Right ventricle myocardium superior (tissue), 1 donor: ENCODE results near the gene RDH8. TPM values are rescaled to one million over a fixed set of nuclear protein-coding genes. Genes with fewer than 3 reads are reported as not detected.

Source experiments
- ATAC-seq: fragments of 200-7000 bp; cut with Tn5 transposase; one replicate; pipeline ENCODE4 v1.9.1; 2020; ENCODE audit warnings: mild to moderate bottlenecking; ENCODE audit not compliant: poor library complexity
- DNase-seq: peaks from one replicate; pipeline ENCODE4 v3.0.0-alpha.2; 2020
- intact Hi-C: fragments of 100-400 bp; cut with DNase I; formaldehyde crosslinking; loops from one replicate; pipeline ENCODE4 v1.11.2; 2022
- long read RNA-seq: library from polyadenylated mRNA; unstranded; transcript quantifications from one replicate; pipeline ENCODE4 v2.0.0, GENCODE V29; 2021
- total RNA-seq: library from RNA; stranded (reverse); fragmentation: NEBNext Ultra II Directional; extraction: Animal tissue kit (Norgen Biotek cat#: 25700); gene quantifications from one replicate; pipeline ENCODE4 v1.2.1, GENCODE V29; 2021
- donor health status: DM: no; HTN: yes; CAD: no; lungs with severe emphysema.

RDH8 gene
- not detected for total RNA-seq
- long read RNA-seq = 0 reads

DNA sequence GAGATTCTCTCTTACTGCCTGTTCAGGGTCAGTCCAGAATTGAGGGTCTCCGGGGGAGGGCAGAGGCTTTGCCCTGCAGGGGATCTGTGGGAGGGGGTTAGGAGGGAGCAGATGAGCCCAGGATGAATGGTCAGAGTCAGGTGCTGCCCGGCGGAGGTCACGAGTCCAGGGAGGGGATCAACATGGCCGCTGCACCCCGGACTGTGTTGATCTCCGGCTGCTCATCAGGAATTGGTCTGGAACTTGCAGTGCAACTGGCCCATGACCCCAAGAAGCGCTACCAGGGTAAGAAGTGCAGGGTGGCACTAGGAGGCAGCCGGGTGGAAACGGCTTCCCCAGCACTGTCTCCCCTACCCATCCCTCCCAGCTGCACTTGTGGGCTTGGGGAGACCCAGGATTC lies at the start of gene RDH8:
TSS of gene RDH8 (plus strand) at position 168 of the 400 bp plus-strand sequence. CDS start at position 183, 15 bp downstream.
- DNase-seq (peak; percentile 6), ATAC-seq (no peak)
- intact Hi-C loops = no loop called here

DNA sequence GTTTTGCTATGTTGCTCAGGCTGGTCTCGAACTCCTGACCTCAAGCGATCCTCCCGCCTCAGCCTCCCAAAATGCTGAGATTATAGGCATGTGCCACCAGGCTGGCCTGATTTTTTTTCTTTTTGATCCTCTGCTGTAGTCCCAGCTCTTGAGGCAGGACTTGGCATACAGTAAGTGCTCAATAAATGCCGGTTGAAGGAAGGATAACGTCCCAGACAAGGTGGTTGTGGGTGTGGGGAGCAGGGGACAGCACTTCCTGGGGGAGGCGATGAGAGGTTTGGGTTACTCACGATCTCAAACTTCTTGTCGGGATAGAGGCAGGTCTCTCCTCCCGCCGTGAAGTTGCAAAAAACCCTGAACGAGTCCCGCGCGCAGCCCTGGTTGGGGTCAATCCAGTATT lies 47.3 kb upstream of the RDH8 start:
- ATAC-seq = no peak
- intact Hi-C loops = no loop called here
- DNase-seq = no peak

- DNase-seq = no peak
- ATAC-seq = no peak
- intact Hi-C loops = no loop called here
Measured at GRCh38 chr19:9966448-9966847, 46.8 kb upstream of the RDH8 start.

GRCh38 chr19:9967326-9967725 lies 46.0 kb upstream of the RDH8 start:
- ATAC-seq (no peak), DNase-seq (no peak)
- intact Hi-C loops = no loop called here

- no peak for DNase-seq
- intact Hi-C loops = no loop called here
- no peak for ATAC-seq
Measured at GRCh38 chr19:9968820-9969687, 44.2 kb upstream of the RDH8 start.

GRCh38 chr19:9969688-9969975 lies 43.7 kb upstream of the RDH8 start:
- ATAC-seq = no peak
- no peak for DNase-seq
- intact Hi-C loops = no loop called here

GRCh38 chr19:9970481-9970880 lies 42.8 kb upstream of the RDH8 start:
- intact Hi-C loops = no loop called here
- ATAC-seq = no peak
- no peak for DNase-seq

DNA sequence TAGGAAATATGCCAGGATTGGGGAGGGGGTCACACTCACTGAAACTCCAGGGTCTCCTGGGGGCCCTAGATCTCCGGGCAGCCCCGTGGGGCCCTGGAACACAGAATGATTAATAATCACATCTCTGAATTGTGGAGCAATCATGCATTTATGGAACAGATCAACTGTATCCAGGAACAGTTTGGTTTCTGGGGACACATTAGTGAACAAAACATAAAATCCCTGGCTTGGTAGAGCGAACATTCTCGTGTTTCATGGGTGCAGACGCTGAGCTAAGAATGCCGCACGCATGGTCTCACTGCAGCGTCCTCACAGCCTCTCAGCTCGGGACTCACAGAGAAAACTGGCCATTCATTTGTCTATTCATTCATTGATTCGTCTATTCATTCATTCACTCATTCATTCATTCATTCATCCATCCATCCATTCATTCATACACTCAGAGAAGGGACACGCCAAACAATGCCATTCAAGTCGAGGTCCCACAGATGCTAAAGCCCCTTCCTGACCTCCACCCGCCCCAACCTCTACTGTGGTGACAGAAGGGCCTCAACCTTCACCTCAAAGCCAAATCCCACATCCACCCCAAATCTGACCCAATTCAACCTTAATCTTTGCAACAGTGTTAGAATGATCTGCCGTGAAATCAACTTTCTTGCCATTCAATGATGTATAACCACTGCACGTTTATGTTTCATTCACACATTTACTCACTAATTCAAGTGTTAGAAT lies 42.0 kb upstream of the RDH8 start:
- intact Hi-C loops = no loop called here
- DNase-seq (no peak), ATAC-seq (no peak)

DNA sequence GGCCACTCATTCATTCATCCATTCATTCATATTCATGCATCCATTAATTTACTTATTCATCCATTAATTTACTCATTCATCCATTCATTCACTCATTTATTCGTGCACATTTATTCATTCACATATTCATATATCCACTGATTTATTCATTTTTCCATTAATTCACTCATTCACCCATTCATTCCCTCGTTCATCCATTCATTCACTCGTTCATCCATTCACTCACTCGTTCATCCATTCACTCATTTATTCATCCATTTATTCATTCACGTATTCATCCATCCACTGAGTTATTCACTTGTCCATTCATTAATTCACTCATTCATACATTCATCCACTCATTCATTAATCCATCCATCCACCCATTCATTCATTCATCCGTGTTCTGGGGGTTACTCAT lies 41.2 kb upstream of the RDH8 start:
- intact Hi-C loops = no loop called here
- no peak for ATAC-seq

GRCh38 chr19:9981406-9982260 lies 31.6 kb upstream of the RDH8 start:
- intact Hi-C loops = no loop called here
- DNase-seq (no peak), ATAC-seq (no peak)

More for the DNA sequence above, 41.2 kb upstream of the RDH8 start:
- no peak for DNase-seq

- intact Hi-C loops = no loop called here
- DNase-seq = peak; percentile 58
Measured at GRCh38 chr19:9986787-9987281, 26.4 kb upstream of the RDH8 start.

DNA sequence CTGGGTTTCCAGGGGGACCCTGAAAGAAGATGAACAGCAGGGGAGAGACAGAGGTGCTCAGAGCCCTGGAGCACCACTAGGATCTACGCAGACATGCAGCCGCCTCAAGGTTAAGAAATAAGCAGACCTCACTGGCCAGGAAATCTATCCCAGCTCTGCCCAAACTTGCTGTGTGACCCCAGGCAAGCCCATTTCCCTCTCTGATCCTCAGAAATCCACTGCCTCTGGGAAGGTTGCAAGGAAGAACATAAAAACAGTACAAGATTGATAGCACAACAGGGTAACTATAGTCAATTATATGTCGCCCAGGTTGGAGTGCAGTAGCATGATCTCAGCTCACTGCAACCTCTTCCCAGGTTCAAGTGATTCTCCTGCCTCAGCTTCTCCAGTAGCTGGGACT lies 23.8 kb upstream of the RDH8 start:
- DNase-seq (no peak), ATAC-seq (no peak)
- intact Hi-C loops = no loop called here

More at GRCh38 chr19:9986787-9987281, 26.4 kb upstream of the RDH8 start:
- peak; percentile 86 for ATAC-seq

DNA sequence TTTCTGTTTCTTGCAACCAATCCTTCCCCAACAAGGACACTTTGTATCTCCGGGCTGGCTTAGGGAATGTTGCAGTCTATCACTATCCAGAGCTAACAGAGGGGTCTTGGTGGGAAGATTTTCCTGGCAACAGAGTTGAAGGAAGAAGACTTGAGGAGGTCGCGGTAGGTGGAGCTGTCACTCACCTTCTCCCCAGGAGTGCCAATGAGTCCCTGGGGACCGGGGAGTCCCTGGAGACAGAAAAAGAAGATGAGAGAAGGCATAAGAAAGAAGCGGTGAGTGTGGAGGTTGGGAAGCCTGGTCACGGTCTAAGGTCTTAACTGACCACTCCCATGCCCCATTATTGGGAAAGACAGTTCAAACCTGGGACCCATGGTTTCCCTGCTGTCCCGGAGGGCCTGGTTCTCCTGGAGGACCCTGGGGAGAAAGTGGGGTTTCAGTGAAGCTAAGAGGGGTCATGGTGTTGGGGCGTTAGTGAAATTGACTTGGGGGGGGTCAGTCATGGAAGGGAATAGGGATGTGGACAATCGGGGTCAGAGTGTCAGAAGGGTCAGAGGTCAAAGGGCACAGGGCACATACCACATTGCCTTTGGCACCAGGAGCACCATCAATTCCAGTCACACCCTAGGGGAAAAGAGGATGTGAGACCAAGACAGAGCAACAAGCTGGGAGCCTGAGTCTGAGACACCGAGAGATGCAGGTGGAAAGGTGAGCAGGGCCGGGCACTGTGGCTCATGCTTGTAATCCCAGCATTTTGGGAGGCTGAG lies 21.7 kb upstream of the RDH8 start:
- intact Hi-C loops = no loop called here
- ATAC-seq = no peak
- no peak for DNase-seq

GRCh38 chr19:9995084-9995483 lies 18.2 kb upstream of the RDH8 start:
- ATAC-seq (no peak), DNase-seq (peak; percentile 14)
- intact Hi-C loops = no loop called here

DNA sequence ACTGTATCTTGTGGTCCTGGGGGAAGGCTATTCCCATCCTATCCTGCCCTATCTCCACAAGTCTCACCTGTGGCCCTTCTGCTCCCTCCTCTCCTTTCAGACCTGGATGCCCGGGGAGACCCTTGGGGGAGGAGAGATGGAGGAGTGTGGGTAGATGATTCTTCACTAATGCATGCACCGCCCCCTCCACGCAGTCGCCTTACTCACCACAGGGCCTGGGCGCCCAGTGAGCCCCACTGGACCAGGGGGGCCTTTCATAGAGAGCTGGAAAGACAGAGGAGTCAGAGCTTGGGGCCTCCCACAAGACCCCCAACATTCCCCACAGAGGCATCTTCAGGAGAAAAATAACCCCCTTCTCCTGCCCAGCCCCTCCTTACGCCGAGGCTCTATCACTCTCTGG lies 17.3 kb upstream of the RDH8 start:
- intact Hi-C loops = no loop called here
- ATAC-seq (no peak), DNase-seq (no peak)

GRCh38 chr19:9996541-9996940 lies 16.7 kb upstream of the RDH8 start:
- intact Hi-C loops = no loop called here
- DNase-seq (no peak), ATAC-seq (no peak)

DNA sequence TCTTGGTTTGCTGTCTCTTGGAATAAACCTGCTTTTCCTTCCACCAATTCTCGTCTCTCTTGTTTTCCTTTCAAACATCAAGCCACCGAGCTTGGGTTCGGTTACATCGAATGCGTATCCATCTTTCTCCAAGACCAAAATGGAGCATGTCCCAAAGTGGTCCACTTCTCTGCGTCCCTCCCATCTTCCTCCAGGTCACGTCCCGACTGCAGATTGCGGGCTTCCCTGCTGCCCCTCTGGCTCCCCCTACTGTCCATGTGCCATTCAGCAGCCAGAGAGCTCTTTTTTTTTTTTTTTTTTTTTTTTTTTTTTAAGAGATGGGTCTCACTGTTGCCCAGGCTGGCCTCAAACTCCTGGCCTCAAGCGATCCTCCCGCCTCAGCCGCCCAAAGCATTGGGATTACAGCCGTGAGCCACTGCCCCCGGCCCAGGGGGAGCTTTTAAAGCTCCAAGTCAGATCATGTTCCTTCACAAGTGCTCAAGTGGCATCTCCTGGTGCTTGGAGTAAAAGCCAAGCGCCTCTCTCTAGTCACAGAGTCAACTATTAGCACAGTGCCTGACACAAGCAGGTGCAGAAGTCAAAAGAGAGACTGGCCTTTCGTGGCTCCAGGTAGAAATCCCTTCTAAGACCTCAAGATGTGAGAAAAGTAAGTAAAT lies 13.0 kb upstream of the RDH8 start:
- ATAC-seq (peak; percentile 55), DNase-seq (peak; percentile 73)
- intact Hi-C loops = no loop called here

DNA sequence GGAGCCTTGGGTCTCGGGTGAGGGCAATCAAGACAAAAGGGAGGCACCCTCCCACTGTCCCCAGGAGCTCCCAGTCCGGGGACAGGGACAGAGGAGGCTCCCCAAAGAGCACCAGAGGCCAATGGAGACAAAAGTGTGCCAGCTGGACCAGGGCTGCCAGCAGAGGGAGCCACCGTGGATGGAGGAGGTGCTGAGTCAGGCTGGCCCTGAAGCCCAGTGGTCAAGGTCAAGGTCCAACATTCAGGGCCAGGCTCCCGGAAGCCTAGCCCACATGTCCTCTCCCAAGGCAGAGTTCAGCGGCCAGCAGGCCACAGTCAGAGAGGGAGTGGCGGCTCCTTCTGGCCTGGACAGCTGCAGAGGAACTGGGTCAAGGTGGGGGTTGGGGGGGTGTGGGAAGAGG lies 11.4 kb upstream of the RDH8 start:
- ATAC-seq (peak; percentile 39), DNase-seq (peak; percentile 77)
- intact Hi-C loops = no loop called here
